WTC11 (cell line): ENCODE data around the gene OR5A2. TPM values are rescaled to one million over a fixed set of nuclear protein-coding genes. Genes with fewer than 3 reads are reported as not detected.
A peak's percentile ranks its signal among the peaks of the same experiment; 100 is the strongest.

Experiments
- ATAC-seq: fragments of 200-7000 bp; cut with Tn5 transposase; 2 replicates; pipeline ENCODE4 v1.10.0; 2021; ENCODE audit warnings: mild to moderate bottlenecking, moderate library complexity
- Bru-seq: library from RNA; stranded (reverse); fragments of 400-500 nt; gene quantifications from one replicate; lab custom pipeline; 2021; lab: Mats Ljungman, UMichigan
- CTCF ChIA-PET: fragments of 300-600 bp; sonication (Branson Sonifier 250); formaldehyde crosslinking; loops from one replicate; lab custom pipeline; 2021; ENCODE audit warnings: antibody characterized with exemption; lab: Charles Lee
- POLR2A ChIA-PET: fragments of 350-600 bp; sonication (Branson Sonifier 250); formaldehyde crosslinking; loops from one replicate; lab custom pipeline; 2021; ENCODE audit warnings: antibody characterized with exemption; lab: Charles Lee
- DNase-seq: peaks from one replicate; pipeline ENCODE4 v3.0.0; 2021; ENCODE audit warnings: low spot score
- H3K27ac Mint-ChIP-seq: 2 replicates; pipeline ENCODE4 v1.8.0; 2021; ENCODE audit warnings: mixed read lengths
- H3K27me3 Mint-ChIP-seq: 2 replicates; pipeline ENCODE4 v1.8.0; 2021; ENCODE audit warnings: low read depth, mild to moderate bottlenecking, moderate library complexity, mixed read lengths
- H3K36me3 Mint-ChIP-seq: 2 replicates; pipeline ENCODE4 v1.8.0; 2021; ENCODE audit warnings: mixed read lengths
- H3K4me1 Mint-ChIP-seq: 2 replicates; pipeline ENCODE4 v1.8.0; 2022; ENCODE audit warnings: mixed read lengths
- H3K4me3 Mint-ChIP-seq: 2 replicates; pipeline ENCODE4 v1.8.0; 2021; ENCODE audit warnings: mild to moderate bottlenecking, moderate library complexity, mixed read lengths
- H3K9me3 Mint-ChIP-seq: 2 replicates; pipeline ENCODE4 v1.8.0; 2021; ENCODE audit warnings: mixed read lengths
- ATF1 ChIP-seq: sonication (generic); formaldehyde crosslinking; IDR thresholded peaks from 2 replicates; pipeline ENCODE4 v1.8.1; 2023; ENCODE audit warnings: mild to moderate bottlenecking, moderate library complexity, missing genetic modification reagents
- CBFB ChIP-seq: sonication (generic); formaldehyde crosslinking; IDR thresholded peaks from 2 replicates; pipeline ENCODE4 v1.8.1; 2022; ENCODE audit warnings: mild to moderate bottlenecking, low read depth, missing genetic modification reagents
- CDX4 ChIP-seq: fragments of 250-450 bp; sonication (Bioruptor Pico); IDR thresholded peaks from 2 replicates; pipeline ENCODE4 v1.9.0; 2021; ENCODE audit warnings: moderate library complexity, mild to moderate bottlenecking, inconsistent platforms, borderline replicate concordance
- CREB1 ChIP-seq: sonication (generic); formaldehyde crosslinking; IDR thresholded peaks from 2 replicates; pipeline ENCODE4 v1.8.0; 2023; ENCODE audit warnings: mild to moderate bottlenecking, missing genetic modification reagents
- CREM ChIP-seq: sonication (generic); formaldehyde crosslinking; IDR thresholded peaks from 2 replicates; pipeline ENCODE4 v1.8.1; 2022; ENCODE audit warnings: mild to moderate bottlenecking, missing genetic modification reagents, moderate library complexity
- CTCF ChIP-seq: fragments of 200-600 bp; IDR thresholded peaks from 2 replicates; pipeline ENCODE4 v1.8.0; 2022; ENCODE audit warnings: antibody characterized with exemption
- ESRRA ChIP-seq: sonication (generic); formaldehyde crosslinking; IDR thresholded peaks from 2 replicates; pipeline ENCODE4 v1.8.1; 2022; ENCODE audit warnings: mild to moderate bottlenecking, missing genetic modification reagents, borderline replicate concordance
- FOXJ3 ChIP-seq: sonication (generic); formaldehyde crosslinking; IDR thresholded peaks from 2 replicates; pipeline ENCODE4 v1.9.0; 2021; ENCODE audit warnings: missing genetic modification reagents, mild to moderate bottlenecking, borderline replicate concordance
- GABPB1 ChIP-seq: sonication (generic); formaldehyde crosslinking; IDR thresholded peaks from 2 replicates; pipeline ENCODE4 v1.8.1; 2023; ENCODE audit warnings: mild to moderate bottlenecking, missing genetic modification reagents
- HMGA2 ChIP-seq: fragments of 250-450 bp; sonication (Bioruptor Pico); IDR thresholded peaks from 2 replicates; pipeline ENCODE4 v1.4.0; 2021; ENCODE audit warnings: mild to moderate bottlenecking, moderate library complexity
- HMGXB4 ChIP-seq: sonication (generic); formaldehyde crosslinking; IDR thresholded peaks from 2 replicates; pipeline ENCODE4 v1.8.1; 2023; ENCODE audit warnings: mild to moderate bottlenecking, moderate library complexity, missing genetic modification reagents
- IRF1 ChIP-seq: sonication (generic); formaldehyde crosslinking; IDR thresholded peaks from 2 replicates; pipeline ENCODE4 v1.8.0; 2023; ENCODE audit warnings: missing genetic modification reagents
- NR2C2 ChIP-seq: sonication (generic); formaldehyde crosslinking; IDR thresholded peaks from 2 replicates; pipeline ENCODE4 v1.8.0; 2022; ENCODE audit warnings: mild to moderate bottlenecking, missing genetic modification reagents
- OVOL2 ChIP-seq: fragments of 250-450 bp; sonication (Bioruptor Pico); IDR thresholded peaks from 2 replicates; pipeline ENCODE4 v1.9.0; 2021; ENCODE audit warnings: mild to moderate bottlenecking, borderline replicate concordance
- SOX15 ChIP-seq: fragments of 250-450 bp; sonication (Bioruptor Pico); IDR thresholded peaks from 2 replicates; pipeline ENCODE4 v1.9.0; 2021; ENCODE audit warnings: mild to moderate bottlenecking
- TCF7 ChIP-seq: sonication (generic); formaldehyde crosslinking; IDR thresholded peaks from 2 replicates; pipeline ENCODE4 v1.8.0; 2022; ENCODE audit warnings: mild to moderate bottlenecking, low read depth, missing genetic modification reagents, moderate library complexity
- TEAD1 ChIP-seq: sonication (generic); formaldehyde crosslinking; IDR thresholded peaks from 2 replicates; pipeline ENCODE4 v1.8.0; 2022; ENCODE audit warnings: mild to moderate bottlenecking, missing genetic modification reagents
- TP53 ChIP-seq: sonication (generic); formaldehyde crosslinking; IDR thresholded peaks from 2 replicates; pipeline ENCODE4 v1.8.1; 2023; ENCODE audit warnings: mild to moderate bottlenecking, missing genetic modification reagents
- ZNF138 ChIP-seq: sonication (generic); formaldehyde crosslinking; conservative IDR thresholded peaks from 2 replicates; pipeline ENCODE4 v1.8.1; 2022; ENCODE audit warnings: mild to moderate bottlenecking, moderate library complexity, missing genetic modification reagents
- ZNF219 ChIP-seq: sonication (generic); formaldehyde crosslinking; IDR thresholded peaks from 2 replicates; pipeline ENCODE4 v1.8.0; 2023; ENCODE audit warnings: missing genetic modification reagents, mild to moderate bottlenecking, borderline replicate concordance
- long read RNA-seq, 3 experiments: library from RNA in 1 of 3; library from capped mRNA in 1 of 3; library from polyadenylated mRNA in 1 of 3; unstranded in 2 of 3; stranded (forward) in 1 of 3; transcript quantifications; one replicate each; pipeline ENCODE4 v2.0.0, GENCODE V29; 2021
- total RNA-seq: library from RNA; stranded (reverse); gene quantifications from 3 replicates; pipeline ENCODE4 v1.2.3, GENCODE V29; 2021
- TF ChIP-seq, protein P1 (sequence below): sonication (generic); formaldehyde crosslinking; IDR thresholded peaks from 2 replicates; pipeline ENCODE4 v1.8.1; 2022; ENCODE audit warnings: low read depth, mild to moderate bottlenecking, moderate library complexity, missing genetic modification reagents, borderline replicate concordance
- TF ChIP-seq, protein P2 (sequence below): sonication (generic); formaldehyde crosslinking; IDR thresholded peaks from 2 replicates; pipeline ENCODE4 v1.8.1; 2023; ENCODE audit warnings: mild to moderate bottlenecking, missing genetic modification reagents

OR5A2 gene
- not detected in 3 replicates for total RNA-seq
- Bru-seq, nascent RNA, result percentile 5 among the genes with signal in this experiment
- long read RNA-seq, experiment 1, result 0 reads
- long read RNA-seq, experiment 2, result 0 reads
- long read RNA-seq, experiment 3, result 0 reads

DNA sequence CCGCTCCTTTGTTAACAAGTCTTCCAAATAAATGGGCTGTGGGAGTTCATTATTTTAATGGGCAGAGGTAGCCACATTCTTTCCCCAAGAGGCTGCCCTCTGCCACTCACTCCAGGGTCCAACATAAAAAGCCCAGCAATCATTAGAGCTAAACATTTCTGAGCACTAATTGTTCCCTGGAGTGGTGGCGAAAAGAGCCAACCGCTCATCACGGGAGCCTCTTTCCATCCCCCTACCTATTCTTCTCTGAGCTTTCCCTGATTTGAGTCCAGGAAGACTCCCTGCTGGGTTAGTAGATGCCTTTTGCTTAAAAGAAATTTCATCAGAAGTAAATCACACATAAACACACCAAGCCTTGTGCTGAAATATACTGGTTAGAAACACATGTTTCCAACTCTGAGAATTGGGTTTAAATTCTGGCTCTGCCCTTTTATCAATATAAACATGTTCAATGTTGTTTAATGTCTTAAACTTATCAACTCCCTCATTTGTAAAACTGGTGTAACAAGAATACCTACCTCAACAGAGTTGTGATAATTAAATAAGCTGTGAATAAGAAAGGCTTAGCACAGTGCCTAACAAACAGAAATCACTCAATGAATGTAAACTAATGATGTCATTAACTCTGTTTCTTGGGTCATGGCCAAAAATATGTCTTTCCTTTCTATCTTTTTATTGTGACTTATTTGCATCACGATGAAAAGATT is at the start of gene OR5A2:
Gene OR5A2 (minus strand): TSS at position 53 of the 707 bp plus-strand sequence. CDS start 3,460 bp downstream, outside the sequence.
- no peaks in the 10 kb centered on the region for H3K27me3 Mint-ChIP-seq
- H3K27ac Mint-ChIP-seq, result peak within 1 kb of the TSS; percentile 88
- TF ChIP-seq TP53 (CRISPR knock-in tag), result no peak
- TF ChIP-seq, protein P1, sequence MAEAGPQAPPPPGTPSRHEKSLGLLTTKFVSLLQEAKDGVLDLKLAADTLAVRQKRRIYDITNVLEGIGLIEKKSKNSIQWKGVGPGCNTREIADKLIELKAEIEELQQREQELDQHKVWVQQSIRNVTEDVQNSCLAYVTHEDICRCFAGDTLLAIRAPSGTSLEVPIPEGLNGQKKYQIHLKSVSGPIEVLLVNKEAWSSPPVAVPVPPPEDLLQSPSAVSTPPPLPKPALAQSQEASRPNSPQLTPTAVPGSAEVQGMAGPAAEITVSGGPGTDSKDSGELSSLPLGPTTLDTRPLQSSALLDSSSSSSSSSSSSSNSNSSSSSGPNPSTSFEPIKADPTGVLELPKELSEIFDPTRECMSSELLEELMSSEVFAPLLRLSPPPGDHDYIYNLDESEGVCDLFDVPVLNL (CRISPR knock-in tag), result no peak
- TF ChIP-seq CTCF, result no peak
- no peak for TF ChIP-seq TCF7 (CRISPR knock-in tag)
- TF ChIP-seq SOX15 (CRISPR knock-in tag), result no peak
- no peak for TF ChIP-seq ZNF219 (CRISPR knock-in tag)
- no peak for TF ChIP-seq GABPB1 (CRISPR knock-in tag)
- TF ChIP-seq, all 79 proteins: peak for 0
- H3K4me1 Mint-ChIP-seq, result peaks cover 28% of the 10 kb centered on the region
- DNase-seq (peak; percentile 22), ATAC-seq (peak; percentile 88)
- H3K36me3 Mint-ChIP-seq, result no peaks in the 10 kb centered on the region
- H3K9me3 Mint-ChIP-seq, result peaks cover 11% of the 10 kb centered on the region
- H3K4me3 Mint-ChIP-seq, result peak within 1 kb of the TSS; percentile 43
- ChIA-PET CTCF (interaction anchor here (0.9 to 2.8 kb wide), 10 partner anchors 10 to 368 kb away, joined by 3 to 20 read pairs (median 4); partner anchors contain the start of genes DTX4 and OR5A1), POLR2A (no interaction called here)

GRCh38 chr11:59475176-59475575 is 49.0 kb upstream of the OR5A2 start:
- POLR2A ChIA-PET, result no interaction called here

GRCh38 chr11:59473015-59473414 is 46.8 kb upstream of the OR5A2 start, which contains the start of gene OR4D10:
Gene OR4D10, plus strand, starts transcription at chr11:59473315. Its CDS starts 4,115 bp downstream, at chr11:59477430.
- H3K4me3 Mint-ChIP-seq, result no peak within 1 kb of the TSS
- H3K36me3 Mint-ChIP-seq, result no peaks in the 10 kb centered on the region
- no peaks in the 10 kb centered on the region for H3K9me3 Mint-ChIP-seq
- ATAC-seq (no peak), DNase-seq (no peak)
- no peak for TF ChIP-seq CREB1 (CRISPR knock-in tag)
- TF ChIP-seq, protein P2, sequence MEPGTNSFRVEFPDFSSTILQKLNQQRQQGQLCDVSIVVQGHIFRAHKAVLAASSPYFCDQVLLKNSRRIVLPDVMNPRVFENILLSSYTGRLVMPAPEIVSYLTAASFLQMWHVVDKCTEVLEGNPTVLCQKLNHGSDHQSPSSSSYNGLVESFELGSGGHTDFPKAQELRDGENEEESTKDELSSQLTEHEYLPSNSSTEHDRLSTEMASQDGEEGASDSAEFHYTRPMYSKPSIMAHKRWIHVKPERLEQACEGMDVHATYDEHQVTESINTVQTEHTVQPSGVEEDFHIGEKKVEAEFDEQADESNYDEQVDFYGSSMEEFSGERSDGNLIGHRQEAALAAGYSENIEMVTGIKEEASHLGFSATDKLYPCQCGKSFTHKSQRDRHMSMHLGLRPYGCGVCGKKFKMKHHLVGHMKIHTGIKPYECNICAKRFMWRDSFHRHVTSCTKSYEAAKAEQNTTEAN (CRISPR knock-in tag), result no peak
- no peak for TF ChIP-seq CBFB (CRISPR knock-in tag)
- TF ChIP-seq NR2C2 (CRISPR knock-in tag), result no peak
- TF ChIP-seq OVOL2, result no peak
- TF ChIP-seq FOXJ3, result no peak
- TF ChIP-seq HMGA2 (CRISPR knock-in tag), result no peak
- TF ChIP-seq CDX4 (CRISPR knock-in tag), result no peak
- no peak for TF ChIP-seq HMGXB4
- TF ChIP-seq ATF1 (CRISPR knock-in tag), result no peak
- TF ChIP-seq IRF1 (CRISPR knock-in tag), result no peak
- no peak for TF ChIP-seq CREM (CRISPR knock-in tag)
- no peak for TF ChIP-seq ESRRA (CRISPR knock-in tag)
- H3K4me1 Mint-ChIP-seq, result no peaks in the 10 kb centered on the region
- no peaks in the 10 kb centered on the region; the same call in 1 of the 2 replicates for H3K27me3 Mint-ChIP-seq
- CTCF ChIA-PET, result no interaction called here
- POLR2A ChIA-PET, result no interaction called here
- H3K27ac Mint-ChIP-seq, result no peak within 1 kb of the TSS

More at GRCh38 chr11:59475176-59475575, 49.0 kb upstream of the OR5A2 start:
- no peaks in the 10 kb centered on the region; the same call in none of the 2 replicates for H3K27me3 Mint-ChIP-seq
- no peak for ATAC-seq
- TF ChIP-seq TEAD1 (no peak), ZNF138 (CRISPR knock-in tag) (no peak)
- no peak overlapping the region for H3K4me3 Mint-ChIP-seq
- H3K36me3 Mint-ChIP-seq, result no peaks in the 10 kb centered on the region
- H3K4me1 Mint-ChIP-seq, result no peaks in the 10 kb centered on the region
- no peak overlapping the region for H3K27ac Mint-ChIP-seq
- DNase-seq, result no peak
- no peaks in the 10 kb centered on the region for H3K9me3 Mint-ChIP-seq
- CTCF ChIA-PET, result no interaction called here
